IMR-90 (cell line): ENCODE measurements around the gene GTF3C6. TPM values are rescaled to one million over a fixed set of nuclear protein-coding genes. Genes with fewer than 3 reads are reported as not detected.

Source experiments
- ATAC-seq: fragments of 200-7000 bp; cut with Tn5 transposase; 2 replicates; pipeline ENCODE4 v1.9.1; 2020; ENCODE audit warnings: low read depth, mild to moderate bottlenecking, moderate library complexity
- BruUV-seq: library from RNA; stranded (reverse); fragments of 400-500 nt; replicated peaks from 2 replicates; lab custom pipeline; 2021; lab: Mats Ljungman, UMichigan
- CTCF ChIA-PET: fragments of 300-600 bp; formaldehyde crosslinking; extraction: SDS; loops from one replicate; lab custom pipeline; 2021; ENCODE audit warnings: antibody characterized with exemption; lab: Yijun Ruan, JAX
- POLR2A ChIA-PET: fragments of 300-600 bp; sonication (Branson Sonifier 250); formaldehyde crosslinking; loops from one replicate; lab custom pipeline; 2022; ENCODE audit warnings: antibody characterized with exemption; ENCODE audit not compliant: unreplicated experiment; lab: Charles Lee
- DNase-seq: peaks from one replicate; pipeline ENCODE4 v3.0.0; 2013
- H2AFZ ChIP-seq: replicated peaks from 2 replicates; pipeline ENCODE3; 2013; ENCODE audit warnings: low read length, mild to moderate bottlenecking; ENCODE audit not compliant: poor library complexity
- H2AK5ac ChIP-seq: 2 replicates; pipeline ENCODE4 v1.6.1; 2013; ENCODE audit warnings: low read depth, low read length, inconsistent platforms
- H2AK9ac ChIP-seq: replicated peaks from 2 replicates; pipeline ENCODE3; 2013; ENCODE audit warnings: mild to moderate bottlenecking, low read depth, low read length, moderate library complexity; ENCODE audit not compliant: poor library complexity
- H2BK120ac ChIP-seq: 2 replicates; pipeline ENCODE4 v1.6.1; 2013; ENCODE audit warnings: low read depth, low read length, inconsistent platforms
- H2BK15ac ChIP-seq: 3 replicates; pipeline ENCODE4 v1.6.1; 2013; ENCODE audit warnings: low read depth, low read length, inconsistent platforms
- H2BK20ac ChIP-seq: 2 replicates; pipeline ENCODE4 v1.6.1; 2013; ENCODE audit warnings: low read depth, mild to moderate bottlenecking, inconsistent platforms, low read length, moderate library complexity
- H2BK5ac ChIP-seq: 2 replicates; pipeline ENCODE4 v1.6.1; 2013; ENCODE audit warnings: mild to moderate bottlenecking, low read depth, low read length, inconsistent platforms; ENCODE audit not compliant: poor library complexity, severe bottlenecking
- H3K14ac ChIP-seq: replicated peaks from 2 replicates; pipeline ENCODE4 v1.6.1; 2013; ENCODE audit warnings: low read depth, low read length, inconsistent platforms
- H3K18ac ChIP-seq: 2 replicates; pipeline ENCODE4 v1.6.1; 2013; ENCODE audit warnings: low read depth, low read length, control low read depth
- H3K23ac ChIP-seq: 2 replicates; pipeline ENCODE4 v1.6.1; 2013; ENCODE audit warnings: low read depth, low read length, inconsistent platforms
- H3K27ac ChIP-seq: 2 replicates; pipeline ENCODE4 v1.5.1; 2013; ENCODE audit warnings: mild to moderate bottlenecking, control low read depth, low read length; ENCODE audit not compliant: insufficient read depth
- H3K27me3 ChIP-seq: 2 replicates; pipeline ENCODE4 v1.6.1; 2013; ENCODE audit warnings: low read length; ENCODE audit not compliant: control insufficient read depth, insufficient read depth
- H3K36me3 ChIP-seq: 2 replicates; pipeline ENCODE4 v1.6.1; 2013; ENCODE audit warnings: low read length, mixed read lengths; ENCODE audit not compliant: control insufficient read depth, insufficient read depth
- H3K4ac ChIP-seq: 2 replicates; pipeline ENCODE4 v1.6.1; 2013; ENCODE audit warnings: low read depth, low read length, inconsistent platforms
- H3K4me1 ChIP-seq: 2 replicates; pipeline ENCODE4 v1.6.1; 2013; ENCODE audit warnings: low read length, mixed read lengths; ENCODE audit not compliant: control insufficient read depth, insufficient read depth
- H3K4me2 ChIP-seq: 2 replicates; pipeline ENCODE4 v1.6.1; 2013; ENCODE audit warnings: low read depth, mild to moderate bottlenecking, control low read depth, low read length, moderate library complexity
- H3K4me3 ChIP-seq: 2 replicates; pipeline ENCODE4 v1.5.1; 2013; ENCODE audit warnings: low read depth, mild to moderate bottlenecking, control low read depth, low read length, moderate library complexity; ENCODE audit not compliant: insufficient read depth
- H3K56ac ChIP-seq: 2 replicates; pipeline ENCODE4 v1.6.1; 2013; ENCODE audit warnings: low read length, inconsistent platforms; ENCODE audit not compliant: insufficient read depth; ENCODE audit errors: extremely low read depth
- H3K79me1 ChIP-seq, 2 experiments: 2 replicates each; pipeline ENCODE4 v1.6.1; 2013; ENCODE audit warnings: low read length in 2 of 2, inconsistent platforms in 1 of 2, low read depth in 1 of 2
- H3K9ac ChIP-seq: 2 replicates; pipeline ENCODE4 v1.6.1; 2013; ENCODE audit warnings: low read depth, low read length, control low read depth
- H3K9me1 ChIP-seq: 2 replicates; pipeline ENCODE4 v1.6.1; 2013; ENCODE audit warnings: low read length, inconsistent platforms; ENCODE audit not compliant: insufficient read depth
- H3K9me3 ChIP-seq: 2 replicates; pipeline ENCODE4 v1.6.1; 2013; ENCODE audit warnings: low read length; ENCODE audit not compliant: control insufficient read depth, insufficient read depth
- H4K20me1 ChIP-seq: 2 replicates; pipeline ENCODE4 v1.6.1; 2013; ENCODE audit warnings: low read length, inconsistent platforms; ENCODE audit not compliant: insufficient read depth
- H4K5ac ChIP-seq: 2 replicates; pipeline ENCODE4 v1.6.1; 2013; ENCODE audit warnings: mild to moderate bottlenecking, low read depth, low read length, control low read depth
- H4K8ac ChIP-seq, 2 experiments: 2 replicates each; pipeline ENCODE4 v1.6.1; 2013; ENCODE audit warnings: low read depth in 2 of 2, low read length in 2 of 2, control low read depth in 1 of 2, inconsistent platforms in 1 of 2
- H4K91ac ChIP-seq: 2 replicates; pipeline ENCODE4 v1.6.1; 2013; ENCODE audit warnings: low read depth, low read length, inconsistent platforms; ENCODE audit not compliant: insufficient read depth
- MAZ ChIP-seq: IDR thresholded peaks from 2 replicates; pipeline ENCODE4 v1.6.1; 2012; ENCODE audit warnings: low read depth, mild to moderate bottlenecking, low read length, improper control_type of control experiment, moderate library complexity, borderline replicate concordance
- RFX5 ChIP-seq: IDR thresholded peaks from 2 replicates; pipeline ENCODE4 v1.8.0; 2012; ENCODE audit warnings: low read depth, mild to moderate bottlenecking, low read length, moderate library complexity
- SMC3 ChIP-seq: fragments of 150-350 bp; IDR thresholded peaks from 2 replicates; pipeline ENCODE4 v1.6.1; 2016; ENCODE audit warnings: low read depth, mild to moderate bottlenecking, antibody characterized with exemption, low read length, moderate library complexity
- dilution Hi-C: fragments of 300-500 bp; cut with HindIII; formaldehyde crosslinking; loops from one replicate; pipeline ENCODE4 v1.14.3; 2018; ENCODE audit warnings: low sequenced_read_pairs; ENCODE audit not compliant: unreplicated experiment
- in situ Hi-C: fragments of 300-500 bp; cut with MboI; formaldehyde crosslinking; loops from 3 replicates; pipeline ENCODE4 v1.14.3; 2019; ENCODE audit warnings: low sequenced_read_pairs, inconsistent platforms, mixed read lengths
- intact Hi-C: fragments of 100-400 bp; cut with micrococcal nuclease; formaldehyde crosslinking; loops from 2 replicates; pipeline ENCODE4 v1.10.0; 2022
- polyA plus RNA-seq, 3 experiments: library from polyadenylated mRNA; depleted of rRNA; stranded (reverse); fragments of >200 nt; gene quantifications; 2 replicates each; pipeline ENCODE4 v1.2.3, GENCODE V29; 2012; ENCODE audit warnings: low replicate concordance in 1 of 3
- total RNA-seq: library from RNA; depleted of rRNA; stranded (reverse); fragments of >200 nt; gene quantifications from 2 replicates; pipeline ENCODE4 v1.2.3, GENCODE V29; 2012

GTF3C6 gene
- total and polyA plus RNA-seq, 2 of the 4 experiments (the other 2 are of a cell fraction), result 10.4 to 40.5 TPM

GRCh38 chr6:110949679-110950285, 8.7 kb upstream of the GTF3C6 start (continued):
- TF ChIP-seq RFX5, result no peak

GRCh38 chr6:110950440-110950839, 8.1 kb upstream of the GTF3C6 start:
- no peak overlapping the region for H3K18ac ChIP-seq
- peak overlapping the region; percentile 0; the same call in 1 of the 2 replicates for H3K4ac ChIP-seq
- H2BK15ac ChIP-seq, result no peak overlapping the region; the same call in 2 of the 3 replicates
- no peak overlapping the region for H4K8ac ChIP-seq
- ChIA-PET POLR2A (no interaction called here), CTCF (interaction anchor here (0.7 to 1.6 kb wide), 4 partner anchors 263 to 422 kb away, joined by 3 to 7 read pairs (median 4); no protein-coding TSS in a partner anchor)
- TF ChIP-seq SMC3 (no peak), MAZ (no peak)
- H3K14ac ChIP-seq, result no peak overlapping the region
- H3K56ac ChIP-seq, result no peak overlapping the region
- H3K9me1 ChIP-seq, result no peaks in the 10 kb centered on the region
- H3K4me2 ChIP-seq, result no peak overlapping the region
- ATAC-seq, result no peak
- H2BK120ac ChIP-seq, result no peak overlapping the region; the same call in 1 of the 2 replicates
- H2AK9ac ChIP-seq, result no peak overlapping the region
- H2AFZ ChIP-seq, result no peak overlapping the region
- dilution Hi-C loops, result no loop called here
- H2BK20ac ChIP-seq, result no peak overlapping the region
- DNase-seq, result no peak
- in situ Hi-C loops, result loop anchor here (5.0 to 10.0 kb wide), 3 partner anchors 73 to 426 kb away; no protein-coding TSS in a partner anchor
- H3K9ac ChIP-seq, result no peak overlapping the region
- H3K27ac ChIP-seq, result no peak overlapping the region
- H3K4me1 ChIP-seq, result peaks cover 13% of the 10 kb centered on the region
- H3K36me3 ChIP-seq, result no peaks in the 10 kb centered on the region
- no peak overlapping the region for H3K4me3 ChIP-seq
- 0 out of 2 replicates have a peak overlapping the region, but pooled peaks have one; percentile 20 for H2AK5ac ChIP-seq
- no peak overlapping the region for H4K91ac ChIP-seq
- H3K79me1 ChIP-seq, result no peaks in the 10 kb centered on the region
- H2BK5ac ChIP-seq, result no peak overlapping the region
- H3K23ac ChIP-seq, result no peak overlapping the region
- H3K9me3 ChIP-seq, result no peaks in the 10 kb centered on the region
- no peak overlapping the region for H4K5ac ChIP-seq
- intact Hi-C loops, result no loop called here
- no peaks in the 10 kb centered on the region for H4K20me1 ChIP-seq
- no TSS peak for BruUV-seq
- H3K27me3 ChIP-seq, result no peaks in the 10 kb centered on the region
